ENCODE results near the gene HTT-AS. TPM values are rescaled to one million over a fixed set of nuclear protein-coding genes. Genes with fewer than 3 reads are reported as not detected.

HTT-AS gene
- total RNA-seq, 1 donor from 2014 or later = not detected

DNA sequence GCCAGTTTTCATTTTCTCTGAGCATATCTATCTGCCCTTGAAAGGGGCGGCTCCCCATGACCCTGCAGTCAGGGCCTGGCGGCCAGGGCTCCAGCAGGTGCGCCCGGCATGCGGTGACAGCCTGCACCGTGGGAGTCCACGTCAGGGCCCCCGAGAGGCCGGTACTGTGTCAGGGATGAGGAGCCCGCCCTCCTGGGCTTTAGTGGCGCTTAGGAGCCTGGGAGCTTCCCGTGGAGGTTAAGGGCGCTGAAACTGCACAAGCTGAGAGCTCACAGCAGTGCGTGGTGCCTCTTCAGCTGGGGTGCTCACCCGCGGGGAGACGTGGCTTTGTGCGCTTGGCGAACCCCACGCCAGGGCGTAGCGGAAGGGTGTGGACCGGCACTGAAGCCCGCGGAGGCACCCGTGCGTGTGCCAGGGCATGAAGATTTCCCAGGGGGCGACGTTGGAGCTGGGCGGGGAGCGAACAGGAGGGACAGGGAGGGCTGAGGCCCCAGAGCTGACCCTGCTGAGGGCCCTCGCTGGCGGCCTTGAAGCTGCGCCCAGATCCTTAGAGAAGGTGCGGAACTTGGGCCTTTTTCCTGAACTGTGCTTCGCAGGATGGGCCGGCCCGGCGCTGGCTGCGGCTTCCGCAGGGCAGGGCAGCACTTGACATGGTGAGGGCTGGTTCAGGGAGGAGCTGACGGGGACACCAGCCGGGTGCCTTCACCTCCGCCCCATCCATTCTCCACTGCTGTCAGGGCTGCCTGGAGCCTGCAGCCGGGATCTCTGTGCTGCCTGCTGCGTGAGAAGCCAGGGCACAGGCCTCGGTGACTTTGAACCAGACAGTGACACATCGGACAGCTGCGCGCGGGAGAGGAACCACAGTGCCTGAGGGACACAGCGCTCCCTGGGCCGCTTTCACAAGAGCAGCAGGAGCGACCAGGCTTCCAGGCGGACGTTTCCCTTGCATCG lies 32.9 kb downstream of the HTT-AS start:
- peaks cover 4% of the 10 kb centered on the region for H3K4me1 Mint-ChIP-seq (ENCODE audit: unreplicated experiment)
- no peaks in the 10 kb centered on the region for H3K9me3 Mint-ChIP-seq (ENCODE audit: unreplicated experiment)
- H3K4me3 Mint-ChIP-seq (ENCODE audit: unreplicated experiment) = no peak overlapping the region
- no peak for TF ChIP-seq CTCF (IDR thresholded peaks at IDR 0.05; ENCODE audit: unreplicated experiment)
- no peak overlapping the region for H3K27ac Mint-ChIP-seq (ENCODE audit: unreplicated experiment)
- no peaks in the 10 kb centered on the region for H3K27me3 Mint-ChIP-seq (ENCODE audit: unreplicated experiment)
- DNase-seq (ENCODE audit: low spot score) = no peak
- H3K36me3 Mint-ChIP-seq (ENCODE audit: low read depth, unreplicated experiment) = no peaks in the 10 kb centered on the region

DNA sequence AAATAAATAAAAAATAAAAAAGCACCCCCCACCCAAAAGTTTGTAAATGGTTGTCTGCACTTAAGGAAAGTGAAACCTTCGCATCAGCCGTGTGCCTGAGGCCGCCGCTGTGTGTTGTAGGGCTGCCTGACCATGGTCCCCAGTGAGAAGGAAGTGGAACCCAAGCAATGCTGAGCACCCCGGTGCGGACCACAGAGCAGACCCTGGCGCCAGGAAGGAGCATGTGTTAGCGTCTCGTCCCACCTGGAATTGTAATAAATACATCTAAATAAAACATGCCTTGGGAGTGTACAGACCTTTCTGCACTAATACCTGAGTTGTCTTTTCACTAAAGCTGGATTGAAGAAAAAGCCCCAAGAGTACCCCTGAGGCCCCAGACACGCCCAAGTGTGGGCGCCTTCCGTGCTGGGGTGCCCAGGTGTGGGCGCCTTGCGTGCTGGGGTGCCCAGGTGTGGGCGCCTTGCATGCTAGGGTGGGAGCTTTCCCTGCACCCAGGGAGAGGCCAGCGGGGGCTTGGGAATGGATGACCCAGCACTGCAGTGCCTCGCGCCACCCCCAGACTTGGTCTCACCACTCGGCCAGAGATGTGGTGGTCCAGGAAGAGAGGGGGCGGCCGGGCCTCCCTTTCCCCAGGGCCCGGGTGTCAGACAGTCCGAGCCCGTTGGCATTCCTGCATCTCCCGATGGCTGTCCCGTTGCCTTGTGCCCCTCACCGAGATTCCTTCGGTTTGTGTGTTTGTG lies 33.7 kb downstream of the HTT-AS start:
- Mint-ChIP-seq H3K4me3 (ENCODE audit: unreplicated experiment) (no peak overlapping the region), H3K4me1 (ENCODE audit: unreplicated experiment) (peaks cover 4% of the 10 kb centered on the region), H3K27me3 (ENCODE audit: unreplicated experiment) (no peaks in the 10 kb centered on the region), H3K36me3 (ENCODE audit: low read depth, unreplicated experiment) (no peaks in the 10 kb centered on the region), H3K27ac (ENCODE audit: unreplicated experiment) (no peak overlapping the region), H3K9me3 (ENCODE audit: unreplicated experiment) (no peaks in the 10 kb centered on the region)
- no peak for DNase-seq (ENCODE audit: low spot score)
- no peak for TF ChIP-seq CTCF (IDR thresholded peaks at IDR 0.05; ENCODE audit: unreplicated experiment)

DNA sequence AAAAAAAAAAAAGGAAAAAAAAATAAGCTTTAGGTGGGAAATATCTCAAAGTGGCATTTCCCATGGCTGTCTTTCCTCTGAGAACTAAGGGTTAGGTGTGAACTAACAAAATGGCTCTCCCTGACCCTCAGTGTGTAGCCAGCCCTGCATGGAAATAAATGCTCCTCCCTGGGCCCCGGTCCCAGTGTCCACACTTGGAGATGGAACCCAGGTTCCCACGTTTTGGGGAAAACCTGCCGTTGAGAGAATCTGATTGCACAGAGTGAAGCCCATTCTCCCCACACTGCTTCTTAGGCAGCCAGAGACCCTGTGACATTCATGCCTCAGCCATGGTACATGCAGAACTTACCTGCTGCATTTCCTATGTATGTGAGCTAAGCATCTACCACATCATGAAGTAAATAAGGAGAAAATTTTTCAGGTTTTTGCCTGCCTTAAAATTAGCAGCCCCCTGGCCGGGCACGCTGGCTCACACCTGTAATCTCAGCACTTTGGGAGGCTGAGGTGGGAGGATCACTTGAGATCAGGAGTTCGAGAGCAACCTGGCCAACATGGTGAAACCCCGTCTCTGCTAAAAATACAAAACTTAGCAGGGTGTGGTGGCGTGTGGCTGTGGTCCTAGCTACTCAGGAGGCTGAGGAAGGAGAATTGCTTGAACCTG lies 34.5 kb downstream of the HTT-AS start:
- H3K36me3 Mint-ChIP-seq (ENCODE audit: low read depth, unreplicated experiment) = no peaks in the 10 kb centered on the region
- no peaks in the 10 kb centered on the region for H3K27me3 Mint-ChIP-seq (ENCODE audit: unreplicated experiment)
- H3K4me3 Mint-ChIP-seq (ENCODE audit: unreplicated experiment) = no peak overlapping the region
- TF ChIP-seq CTCF (IDR thresholded peaks at IDR 0.05; ENCODE audit: unreplicated experiment) = no peak
- H3K4me1 Mint-ChIP-seq (ENCODE audit: unreplicated experiment) = peaks cover 4% of the 10 kb centered on the region
- H3K27ac Mint-ChIP-seq (ENCODE audit: unreplicated experiment) = no peak overlapping the region
- no peaks in the 10 kb centered on the region for H3K9me3 Mint-ChIP-seq (ENCODE audit: unreplicated experiment)
- no peak for DNase-seq (ENCODE audit: low spot score)

GRCh38 chr4:3037957-3038461 lies 36.3 kb downstream of the HTT-AS start:
- no peaks in the 10 kb centered on the region for H3K9me3 Mint-ChIP-seq (ENCODE audit: unreplicated experiment)
- TF ChIP-seq CTCF (IDR thresholded peaks at IDR 0.05; ENCODE audit: unreplicated experiment) = no peak
- H3K27ac Mint-ChIP-seq (ENCODE audit: unreplicated experiment) = no peak overlapping the region
- no peak for DNase-seq (ENCODE audit: low spot score)
- no peak overlapping the region for H3K4me3 Mint-ChIP-seq (ENCODE audit: unreplicated experiment)
- H3K36me3 Mint-ChIP-seq (ENCODE audit: low read depth, unreplicated experiment) = no peaks in the 10 kb centered on the region
- H3K27me3 Mint-ChIP-seq (ENCODE audit: unreplicated experiment) = no peaks in the 10 kb centered on the region
- peaks cover 4% of the 10 kb centered on the region for H3K4me1 Mint-ChIP-seq (ENCODE audit: unreplicated experiment)
